Measurements from ENCODE around the gene SATB1. TPM values are rescaled to one million over a fixed set of nuclear protein-coding genes. Genes with fewer than 3 reads are reported as not detected.

Gene SATB1
- total and polyA plus RNA-seq, 7 experiments from 2014 or later, result 258 to 482 (median 395) TPM

DNA sequence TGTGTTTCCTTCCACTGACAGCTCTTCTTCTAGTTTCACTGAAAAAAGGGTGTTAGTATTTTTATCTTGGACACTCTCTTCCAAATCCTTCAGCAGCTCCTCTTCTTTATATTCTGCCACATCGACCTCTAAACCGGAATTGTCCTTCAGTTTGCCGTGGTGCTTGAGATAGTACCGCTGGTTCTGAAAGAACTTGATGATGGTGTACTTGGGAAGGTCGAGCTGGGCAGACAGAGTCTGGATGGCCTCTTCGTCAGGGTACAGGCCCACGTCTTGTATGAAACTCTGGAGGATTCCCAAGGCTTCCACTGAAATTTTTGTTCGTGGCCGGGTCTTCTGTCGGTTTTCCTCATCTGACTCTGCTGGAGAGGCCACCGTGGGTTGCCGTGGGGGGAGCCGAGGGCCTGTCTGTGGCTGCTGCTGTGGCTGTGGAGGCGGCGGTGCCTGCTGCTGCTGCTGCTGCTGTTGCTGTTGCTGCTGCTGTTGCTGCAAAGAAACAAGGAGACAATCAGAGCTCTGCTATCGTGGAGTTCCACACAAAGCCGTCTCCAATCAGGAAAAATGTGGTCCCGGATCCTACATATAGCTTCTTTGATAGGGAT lies 75.8 kb downstream of the SATB1 start:
- ChIA-PET POLR2A (interaction anchor here (1.3 kb wide), 1 partner anchor 95 kb away, joined by 4 read pairs; no protein-coding TSS in a partner anchor), CTCF (no interaction called here)
- Histone ChIP-seq H3K9me3 (ENCODE audit: control insufficient read depth in 2 of 3, low read length in 3 of 3) (no peaks in the 10 kb centered on the region), H3K4me1 (ENCODE audit: control insufficient read depth in 2 of 2, insufficient read depth in 2 of 2, low read length in 2 of 2) (peaks cover 0 to 7% of the 10 kb centered on the region in 2 donors), H3K36me3 (ENCODE audit: control insufficient read depth in 2 of 3, insufficient read depth in 3 of 3, low read length in 3 of 3) (peaks cover 10 to 52% (median 12%) of the 10 kb centered on the region in 3 experiments), H3K27ac (ENCODE audit: low read depth, low read length) (no peak overlapping the region), H3K4me3 (ENCODE audit: low read length) (no peak overlapping the region), H3K27me3 (ENCODE audit: control insufficient read depth in 2 of 2, insufficient read depth in 2 of 2, low read length in 2 of 2) (no peaks in the 10 kb centered on the region)
- ATAC-seq (no peak), DNase-seq (no peak)
- peaks cover 8 to 50% (median 39%) of the 10 kb centered on the region in 5 donors for H3K36me3 Mint-ChIP-seq
- peak overlapping the region in 3 of 10 donors; percentile 9 to 37 (median 36) for H3K4me3 Mint-ChIP-seq
- peaks cover 7 to 76% (median 60%) of the 10 kb centered on the region in 7 donors for H3K4me1 Mint-ChIP-seq
- H3K9me3 Mint-ChIP-seq, result no peaks in the 10 kb centered on the region
- intact Hi-C loops (cut with micrococcal nuclease), result loop anchor here in 1 of 2 donors (5.0 kb wide), 1 partner anchor 33 kb away; no protein-coding TSS in a partner anchor
- no peaks in the 10 kb centered on the region for H3K27me3 Mint-ChIP-seq
- peak overlapping the region in 8 of 9 donors; percentile 49 to 84 (median 80) for H3K27ac Mint-ChIP-seq

DNA sequence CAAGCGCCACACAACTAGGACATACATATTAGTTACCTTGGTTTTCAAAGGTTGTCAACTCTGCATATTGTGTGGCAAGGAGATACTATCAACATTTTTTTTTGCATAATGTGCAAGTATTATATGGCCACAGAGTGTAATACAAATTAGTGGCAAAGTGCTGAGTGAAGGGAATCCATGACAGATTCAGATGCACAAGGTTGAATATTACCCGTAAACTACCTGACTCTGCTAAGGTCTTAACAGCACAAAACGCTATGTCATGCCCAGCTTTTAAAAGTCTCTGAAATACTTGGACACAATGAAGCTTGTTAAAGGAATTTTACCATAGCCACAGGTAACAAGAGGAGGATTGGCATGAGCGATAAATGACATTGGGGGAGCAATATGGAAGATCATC lies 79.0 kb downstream of the SATB1 start:
- Mint-ChIP-seq H3K27me3 (peaks cover 0 to 13% (median 0%) of the 10 kb centered on the region in 5 donors), H3K36me3 (peaks cover 0 to 24% (median 19%) of the 10 kb centered on the region in 5 donors), H3K9me3 (no peaks in the 10 kb centered on the region), H3K4me3 (peak overlapping the region in 1 of 10 donors; percentile 36), H3K27ac (peak overlapping the region in 3 of 9 donors; percentile 45 to 86 (median 46)), H3K4me1 (peaks cover 7 to 58% (median 38%) of the 10 kb centered on the region in 7 donors)
- CTCF ChIA-PET, result no interaction called here
- POLR2A ChIA-PET, result no interaction called here
- Histone ChIP-seq H3K9me3 (ENCODE audit: control insufficient read depth in 2 of 3, low read length in 3 of 3) (no peaks in the 10 kb centered on the region), H3K27ac (ENCODE audit: low read depth, low read length) (no peak overlapping the region), H3K36me3 (ENCODE audit: control insufficient read depth in 2 of 3, insufficient read depth in 3 of 3, low read length in 3 of 3) (peaks cover 3 to 25% (median 8%) of the 10 kb centered on the region in 3 experiments), H3K27me3 (ENCODE audit: control insufficient read depth in 2 of 2, insufficient read depth in 2 of 2, low read length in 2 of 2) (no peaks in the 10 kb centered on the region), H3K4me1 (ENCODE audit: control insufficient read depth in 2 of 2, insufficient read depth in 2 of 2, low read length in 2 of 2) (peaks cover 0 to 13% of the 10 kb centered on the region in 2 donors), H3K4me3 (ENCODE audit: low read length) (no peak overlapping the region)
- DNase-seq, result no peak
- intact Hi-C loops (cut with micrococcal nuclease), result loop anchor here in 1 of 2 donors (5.0 kb wide), 1 partner anchor 36 kb away; no protein-coding TSS in a partner anchor
- ATAC-seq, result peak; percentile 20

DNA sequence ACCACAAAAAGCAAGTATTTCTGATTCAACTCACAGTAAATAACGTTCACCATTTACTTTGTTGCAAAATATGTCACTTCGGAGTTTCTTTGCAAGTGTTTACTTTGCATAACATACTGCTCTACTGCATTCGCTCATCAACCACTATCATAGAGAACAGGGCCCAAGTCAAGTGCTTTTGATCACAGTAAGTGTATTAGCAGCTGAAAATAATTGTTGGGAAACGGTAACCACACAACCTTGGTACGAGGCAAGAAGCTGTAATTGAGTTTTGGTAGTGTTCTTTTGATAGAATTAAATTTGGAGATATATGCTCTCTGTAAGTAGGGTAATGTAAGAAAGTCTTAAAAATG lies 80.1 kb downstream of the SATB1 start:
- Mint-ChIP-seq H3K4me3 (peak overlapping the region in 4 of 10 donors; percentile 1 to 49 (median 4)), H3K9me3 (no peaks in the 10 kb centered on the region), H3K27ac (peak overlapping the region in 7 of 9 donors; percentile 2 to 73 (median 33)), H3K36me3 (peaks cover 0 to 18% (median 13%) of the 10 kb centered on the region in 5 donors), H3K4me1 (peaks cover 7 to 50% (median 33%) of the 10 kb centered on the region in 7 donors), H3K27me3 (peaks cover 0 to 15% (median 0%) of the 10 kb centered on the region in 5 donors)
- Histone ChIP-seq H3K27me3 (ENCODE audit: control insufficient read depth in 2 of 2, insufficient read depth in 2 of 2, low read length in 2 of 2) (no peaks in the 10 kb centered on the region), H3K27ac (ENCODE audit: low read depth, low read length) (no peak overlapping the region), H3K4me1 (ENCODE audit: control insufficient read depth in 2 of 2, insufficient read depth in 2 of 2, low read length in 2 of 2) (peaks cover 0 to 13% of the 10 kb centered on the region in 2 donors), H3K36me3 (ENCODE audit: control insufficient read depth in 2 of 3, insufficient read depth in 3 of 3, low read length in 3 of 3) (peaks cover under 1 to 17% (median 2%) of the 10 kb centered on the region in 3 experiments), H3K4me3 (ENCODE audit: low read length) (no peak overlapping the region), H3K9me3 (ENCODE audit: control insufficient read depth in 2 of 3, low read length in 3 of 3) (no peaks in the 10 kb centered on the region)
- intact Hi-C loops (cut with micrococcal nuclease), result loop anchor here in 1 of 2 donors (1.0 to 5.0 kb wide), 2 partner anchors 10 to 37 kb away; no protein-coding TSS in a partner anchor
- DNase-seq (no peak), ATAC-seq (no peak)
- ChIA-PET POLR2A (no interaction called here), CTCF (no interaction called here)

DNA sequence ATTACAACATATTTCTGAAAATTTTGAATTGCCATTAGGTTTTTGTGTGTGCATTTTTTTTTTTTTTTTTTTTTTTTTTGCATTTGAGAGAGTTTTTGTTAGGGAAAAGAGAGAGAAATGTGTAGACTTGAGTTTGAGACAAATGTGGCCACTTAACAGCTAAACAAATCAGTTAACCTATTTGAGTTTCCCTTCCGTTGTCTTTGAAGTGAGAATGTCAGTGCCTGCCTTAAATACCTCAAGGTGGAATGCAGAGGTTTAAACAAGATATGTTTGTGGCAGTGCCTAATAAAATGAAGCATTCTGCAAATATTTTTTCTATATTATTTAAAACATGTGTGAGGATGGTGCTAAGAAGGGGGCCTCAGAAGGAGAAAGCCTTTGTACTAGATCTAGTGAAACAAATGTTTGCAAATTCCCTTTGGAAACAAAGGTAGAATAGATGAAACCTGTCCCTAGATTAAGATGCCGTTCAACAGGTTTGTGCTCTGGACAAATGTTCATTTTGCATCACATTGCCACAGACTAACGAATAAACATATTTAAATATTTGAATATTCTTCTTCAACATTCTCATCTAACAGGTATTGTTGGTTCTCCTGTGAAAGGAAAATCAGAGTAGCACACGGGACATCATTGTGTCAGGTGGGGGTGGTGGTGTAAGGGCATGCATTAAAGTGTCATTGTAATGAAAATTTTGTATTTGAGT lies 80.7 kb downstream of the SATB1 start:
- Mint-ChIP-seq H3K4me3 (peak overlapping the region in 4 of 10 donors; percentile 1 to 49 (median 13)), H3K36me3 (peaks cover 0 to 13% (median 8%) of the 10 kb centered on the region in 5 donors), H3K27me3 (peaks cover 0 to 15% (median 0%) of the 10 kb centered on the region in 5 donors), H3K9me3 (no peaks in the 10 kb centered on the region), H3K4me1 (peaks cover 5 to 45% (median 28%) of the 10 kb centered on the region in 7 donors), H3K27ac (peak overlapping the region in 7 of 9 donors; percentile 2 to 73 (median 33))
- ChIA-PET POLR2A (no interaction called here), CTCF (no interaction called here)
- Histone ChIP-seq H3K36me3 (ENCODE audit: control insufficient read depth in 2 of 3, insufficient read depth in 3 of 3, low read length in 3 of 3) (peaks cover 0 to 11% (median 0%) of the 10 kb centered on the region in 3 experiments), H3K27me3 (ENCODE audit: control insufficient read depth in 2 of 2, insufficient read depth in 2 of 2, low read length in 2 of 2) (no peaks in the 10 kb centered on the region), H3K27ac (ENCODE audit: low read depth, low read length) (no peak overlapping the region), H3K9me3 (ENCODE audit: control insufficient read depth in 2 of 3, low read length in 3 of 3) (no peaks in the 10 kb centered on the region), H3K4me1 (ENCODE audit: control insufficient read depth in 2 of 2, insufficient read depth in 2 of 2, low read length in 2 of 2) (peaks cover 0 to 13% of the 10 kb centered on the region in 2 donors), H3K4me3 (ENCODE audit: low read length) (no peak overlapping the region)
- peak in 1 of 9 donors; percentile 28 for DNase-seq
- no peak for ATAC-seq
- intact Hi-C loops (cut with micrococcal nuclease), result loop anchor here in 1 of 2 donors (1.0 to 5.0 kb wide), 2 partner anchors 9 to 38 kb away; no protein-coding TSS in a partner anchor

DNA sequence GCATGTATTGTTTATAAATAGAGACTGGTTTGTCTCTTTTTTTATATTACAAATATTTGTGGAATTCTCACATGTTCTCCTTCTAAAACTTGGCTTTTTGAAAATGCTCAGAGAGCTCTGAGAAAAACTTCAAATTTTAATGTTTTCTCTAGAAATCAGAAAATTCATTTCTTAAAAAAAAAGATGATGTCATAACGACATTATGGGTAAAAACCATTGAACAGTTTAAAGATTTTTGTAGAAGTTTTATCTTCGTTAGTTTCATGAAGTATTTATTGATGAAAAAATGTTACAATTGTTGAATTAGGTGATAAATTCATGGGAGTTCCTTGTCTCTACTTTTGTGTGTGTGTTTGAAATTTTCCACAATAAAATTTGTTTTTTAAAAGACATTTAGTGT lies 81.3 kb downstream of the SATB1 start:
- POLR2A ChIA-PET, result no interaction called here
- peaks cover 0 to 38% (median 22%) of the 10 kb centered on the region in 7 donors for H3K4me1 Mint-ChIP-seq
- peaks cover 0 to 5% (median 0%) of the 10 kb centered on the region in 3 experiments for H3K36me3 ChIP-seq (ENCODE audit: control insufficient read depth in 2 of 3, insufficient read depth in 3 of 3, low read length in 3 of 3)
- DNase-seq (no peak), ATAC-seq (no peak)
- H3K4me3 ChIP-seq (ENCODE audit: low read length), result no peak overlapping the region
- intact Hi-C loops (cut with micrococcal nuclease), result loop anchor here in 1 of 2 donors (1.0 kb wide), 1 partner anchor 15 kb away; no protein-coding TSS in a partner anchor
- H3K27ac ChIP-seq (ENCODE audit: low read depth, low read length), result no peak overlapping the region
- H3K27me3 ChIP-seq (ENCODE audit: control insufficient read depth in 2 of 2, insufficient read depth in 2 of 2, low read length in 2 of 2), result no peaks in the 10 kb centered on the region
- H3K4me1 ChIP-seq (ENCODE audit: control insufficient read depth in 2 of 2, insufficient read depth in 2 of 2, low read length in 2 of 2), result peaks cover 0 to 13% of the 10 kb centered on the region in 2 donors
- no peaks in the 10 kb centered on the region for H3K9me3 ChIP-seq (ENCODE audit: control insufficient read depth in 2 of 3, low read length in 3 of 3)
- no peak overlapping the region for H3K27ac Mint-ChIP-seq
- CTCF ChIA-PET, result no interaction called here
- H3K4me3 Mint-ChIP-seq, result peak overlapping the region in 2 of 10 donors; percentile 23 to 27
- H3K27me3 Mint-ChIP-seq, result peaks cover 0 to 15% (median 0%) of the 10 kb centered on the region in 5 donors
- H3K36me3 Mint-ChIP-seq, result peaks cover 0 to 7% (median 2%) of the 10 kb centered on the region in 5 donors
- H3K9me3 Mint-ChIP-seq, result no peaks in the 10 kb centered on the region

DNA sequence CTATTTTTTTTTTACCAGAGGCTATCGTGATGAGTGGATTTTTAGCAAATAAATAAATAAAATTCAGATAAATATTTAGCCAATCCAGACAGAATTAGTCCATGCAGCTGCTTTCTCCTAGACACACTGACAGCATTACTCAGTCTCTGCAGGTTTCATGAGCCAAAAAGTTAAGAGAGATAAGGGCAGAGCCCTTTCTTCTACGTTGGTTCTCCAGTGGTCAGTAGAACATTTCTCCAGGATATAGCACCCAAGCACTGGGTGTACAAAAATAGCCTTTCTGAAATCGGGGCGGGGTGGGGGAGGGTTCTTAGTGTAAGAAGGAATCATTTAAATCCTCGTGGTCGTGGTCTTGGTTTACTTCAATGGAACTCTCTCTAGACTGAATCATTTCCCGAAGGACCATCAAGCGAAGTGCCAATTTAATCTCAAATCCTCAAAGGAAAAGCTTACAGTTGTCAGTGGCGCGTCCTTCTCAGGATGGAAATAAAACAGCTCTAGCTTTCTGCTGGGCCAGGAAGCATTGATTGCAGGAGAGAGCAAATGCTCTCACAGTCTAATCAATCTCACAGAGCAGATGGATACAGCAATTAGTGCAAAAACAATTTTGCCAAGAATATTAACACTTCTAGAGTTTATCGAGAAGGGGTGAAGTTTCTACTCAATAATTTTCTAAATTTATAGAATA lies 86.2 kb downstream of the SATB1 start:
- no peaks in the 10 kb centered on the region for H3K36me3 ChIP-seq (ENCODE audit: control insufficient read depth in 2 of 3, insufficient read depth in 3 of 3, low read length in 3 of 3)
- ChIA-PET POLR2A (no interaction called here), CTCF (no interaction called here)
- peaks cover 0 to 3% (median 0%) of the 10 kb centered on the region in 11 donors for H3K9me3 Mint-ChIP-seq
- H3K27me3 Mint-ChIP-seq, result peaks cover 0 to 15% (median 0%) of the 10 kb centered on the region in 5 donors
- no peak overlapping the region for H3K4me3 ChIP-seq (ENCODE audit: low read length)
- no peak for DNase-seq
- intact Hi-C loops (cut with micrococcal nuclease), result no loop called here
- peaks cover 11 to 25% (median 17%) of the 10 kb centered on the region in 7 donors for H3K4me1 Mint-ChIP-seq
- no peaks in the 10 kb centered on the region for H3K9me3 ChIP-seq (ENCODE audit: control insufficient read depth in 2 of 3, low read length in 3 of 3)
- no peak overlapping the region for H3K4me3 Mint-ChIP-seq
- H3K27me3 ChIP-seq (ENCODE audit: control insufficient read depth in 2 of 2, insufficient read depth in 2 of 2, low read length in 2 of 2), result no peaks in the 10 kb centered on the region
- H3K27ac ChIP-seq (ENCODE audit: low read depth, low read length), result no peak overlapping the region
- H3K4me1 ChIP-seq (ENCODE audit: control insufficient read depth in 2 of 2, insufficient read depth in 2 of 2, low read length in 2 of 2), result peaks cover 0 to 2% of the 10 kb centered on the region in 2 donors
- no peak overlapping the region for H3K27ac Mint-ChIP-seq
- H3K36me3 Mint-ChIP-seq, result peaks cover 0 to under 1% (median 0%) of the 10 kb centered on the region in 5 donors
- no peak for ATAC-seq
